H9 (cell line): ENCODE results near the gene DPF3. TPM values are rescaled to one million over a fixed set of nuclear protein-coding genes. Genes with fewer than 3 reads are reported as not detected.

ENCODE experiments used
- DNase-seq: peaks from one replicate; pipeline ENCODE4 v3.0.0-alpha.2; 2017
- H2AFZ ChIP-seq: one replicate; pipeline ENCODE4 v1.6.1; 2013; ENCODE audit warnings: mild to moderate bottlenecking, low read length, control low read depth, moderate library complexity
- H2AK5ac ChIP-seq: 2 replicates; pipeline ENCODE4 v1.6.1; 2013; ENCODE audit warnings: low read length, control low read depth, mixed read lengths; ENCODE audit not compliant: insufficient read length
- H2BK120ac ChIP-seq: one replicate; pipeline ENCODE4 v1.6.1; 2013; ENCODE audit warnings: low read depth, mild to moderate bottlenecking, low read length, control low read depth, inconsistent platforms; ENCODE audit not compliant: poor library complexity, severe bottlenecking
- H2BK12ac ChIP-seq: 2 replicates; pipeline ENCODE4 v1.6.1; 2013; ENCODE audit warnings: low read length, control low read depth, mixed read lengths, low read depth; ENCODE audit not compliant: insufficient read length
- H2BK15ac ChIP-seq: 2 replicates; pipeline ENCODE4 v1.6.1; 2013; ENCODE audit warnings: low read depth, low read length, control low read depth
- H2BK20ac ChIP-seq: one replicate; pipeline ENCODE4 v1.6.1; 2013; ENCODE audit warnings: low read depth, mild to moderate bottlenecking, low read length, control low read depth, inconsistent platforms; ENCODE audit not compliant: poor library complexity, severe bottlenecking
- H2BK5ac ChIP-seq: 2 replicates; pipeline ENCODE4 v1.6.1; 2013; ENCODE audit warnings: low read length, control low read depth, mixed read lengths; ENCODE audit not compliant: insufficient read length
- H3K14ac ChIP-seq: 2 replicates; pipeline ENCODE4 v1.6.1; 2013; ENCODE audit warnings: low read length, control low read depth; ENCODE audit not compliant: insufficient read depth
- H3K18ac ChIP-seq: 2 replicates; pipeline ENCODE4 v1.6.1; 2013; ENCODE audit warnings: low read depth, mild to moderate bottlenecking, mixed read lengths, low read length, control low read depth; ENCODE audit not compliant: insufficient read length
- H3K23ac ChIP-seq: 2 replicates; pipeline ENCODE4 v1.6.1; 2013; ENCODE audit warnings: low read length, control low read depth, mixed read lengths, low read depth; ENCODE audit not compliant: insufficient read length
- H3K23me2 ChIP-seq: 2 replicates; pipeline ENCODE4 v1.6.1; 2013; ENCODE audit warnings: low read depth, mild to moderate bottlenecking, mixed read lengths, low read length, control low read depth; ENCODE audit not compliant: insufficient read length, poor library complexity, severe bottlenecking
- H3K27ac ChIP-seq: 2 replicates; pipeline ENCODE4 v1.5.1; 2013; ENCODE audit warnings: low read length, control low read depth, mixed read lengths, low read depth; ENCODE audit not compliant: insufficient read length
- H3K27me3 ChIP-seq: 2 replicates; pipeline ENCODE4 v1.6.1; 2013; ENCODE audit warnings: low read length, control low read depth, inconsistent platforms; ENCODE audit not compliant: insufficient read depth
- H3K4ac ChIP-seq: 2 replicates; pipeline ENCODE4 v1.6.1; 2013; ENCODE audit warnings: low read depth, mild to moderate bottlenecking, control low read depth, inconsistent platforms, low read length, moderate library complexity
- H3K4me1 ChIP-seq: 2 replicates; pipeline ENCODE4 v1.6.1; 2013; ENCODE audit warnings: low read length, control low read depth, inconsistent platforms; ENCODE audit not compliant: insufficient read depth
- H3K4me2 ChIP-seq: 2 replicates; pipeline ENCODE4 v1.6.1; 2013; ENCODE audit warnings: low read length, control low read depth, mixed read lengths; ENCODE audit not compliant: insufficient read length, insufficient read depth
- H3K56ac ChIP-seq: 2 replicates; pipeline ENCODE4 v1.6.1; 2013; ENCODE audit warnings: low read depth, mild to moderate bottlenecking, mixed read lengths, low read length, control low read depth; ENCODE audit not compliant: insufficient read length
- H3K79me1 ChIP-seq: 2 replicates; pipeline ENCODE4 v1.6.1; 2013; ENCODE audit warnings: low read depth, mild to moderate bottlenecking, moderate library complexity, low read length, control low read depth, inconsistent platforms; ENCODE audit not compliant: insufficient read depth, poor library complexity, severe bottlenecking
- H3K79me2 ChIP-seq: 2 replicates; pipeline ENCODE4 v1.6.1; 2013; ENCODE audit warnings: low read length, control low read depth, inconsistent platforms; ENCODE audit not compliant: insufficient read depth
- H3K9ac ChIP-seq: 2 replicates; pipeline ENCODE4 v1.6.1; 2013; ENCODE audit warnings: low read length, control low read depth, mixed read lengths; ENCODE audit not compliant: insufficient read length; ENCODE audit errors: extremely low read depth
- H3K9me3 ChIP-seq: one replicate; pipeline ENCODE4 v1.6.1; 2013; ENCODE audit warnings: low read depth, low read length, inconsistent platforms; ENCODE audit not compliant: control insufficient read depth
- H3T11ph ChIP-seq: one replicate; pipeline ENCODE4 v1.6.1; 2013; ENCODE audit warnings: mild to moderate bottlenecking, low read length, control low read depth, inconsistent platforms
- H4K20me1 ChIP-seq: one replicate; pipeline ENCODE4 v1.6.1; 2013; ENCODE audit not compliant: control insufficient read depth, insufficient read length, insufficient read depth
- H4K5ac ChIP-seq: 2 replicates; pipeline ENCODE4 v1.6.1; 2013; ENCODE audit warnings: low read depth, mild to moderate bottlenecking, mixed read lengths, low read length, control low read depth; ENCODE audit not compliant: insufficient read length
- H4K8ac ChIP-seq: replicated peaks from 2 replicates; pipeline ENCODE4 v1.6.1; 2013; ENCODE audit warnings: low read length, control low read depth, mixed read lengths, low read depth; ENCODE audit not compliant: insufficient read length
- H4K91ac ChIP-seq: 2 replicates; pipeline ENCODE4 v1.6.1; 2013; ENCODE audit warnings: low read depth, mild to moderate bottlenecking, moderate library complexity, mixed read lengths, low read length, control low read depth; ENCODE audit not compliant: insufficient read length
- H3K27ac Mint-ChIP-seq, 3 experiments: 2 replicates in 2 of 3; 3 replicates in 1 of 3; pipeline ENCODE4 v1.8.0; 2020 to 2021; ENCODE audit warnings: mixed read lengths in 3 of 3, mild to moderate bottlenecking in 1 of 3, moderate library complexity in 1 of 3
- H3K27me3 Mint-ChIP-seq: 2 replicates; pipeline ENCODE4 v1.8.0; 2021; ENCODE audit warnings: low read depth, mild to moderate bottlenecking, moderate library complexity, mixed read lengths
- H3K36me3 Mint-ChIP-seq, 3 experiments: 2 replicates in 2 of 3; 3 replicates in 1 of 3; pipeline ENCODE4 v1.8.0; 2020 to 2021; ENCODE audit warnings: low read depth in 3 of 3, mixed read lengths in 3 of 3; ENCODE audit not compliant: insufficient read depth in 1 of 3
- H3K4me1 Mint-ChIP-seq, 2 experiments: 2 replicates each; pipeline ENCODE4 v1.8.0; 2020; ENCODE audit warnings: mixed read lengths in 2 of 2
- H3K4me3 Mint-ChIP-seq, 2 experiments: 2 replicates in 1 of 2; 3 replicates in 1 of 2; pipeline ENCODE4 v1.8.0; 2020 to 2021; ENCODE audit warnings: mild to moderate bottlenecking in 2 of 2, mixed read lengths in 2 of 2, moderate library complexity in 1 of 2
- H3K9me3 Mint-ChIP-seq, 2 experiments: 2 replicates in 1 of 2; 3 replicates in 1 of 2; pipeline ENCODE4 v1.8.0; 2020; ENCODE audit warnings: mild to moderate bottlenecking in 2 of 2, mixed read lengths in 2 of 2, moderate library complexity in 1 of 2
- WGBS: extraction: QIAGEN DNeasy Blood & Tissue Kit; methylation state at CpG from one replicate; pipeline ENCODE4 v1.1.7; 2013; ENCODE audit warnings: missing lambda C conversion rate, low lambda C conversion rate, mixed read lengths; ENCODE audit not compliant: insufficient read length; ENCODE audit errors: extremely low coverage; 5-methylcytosine and 5-hydroxymethylcytosine counted together
- total RNA-seq: library from RNA; stranded (reverse); gene quantifications from 2 replicates; pipeline ENCODE4 v1.2.1, GENCODE V29; 2021
- TF ChIP-seq, protein P1 (sequence below): fragments of 200-600 bp; sonication (generic); conservative IDR thresholded peaks from 3 replicates; pipeline ENCODE4 v1.8.0; 2021; ENCODE audit warnings: antibody characterized with exemption, mild to moderate bottlenecking

Gene DPF3
- total RNA-seq, 1 experiment from 2014 or later = not detected

DNA sequence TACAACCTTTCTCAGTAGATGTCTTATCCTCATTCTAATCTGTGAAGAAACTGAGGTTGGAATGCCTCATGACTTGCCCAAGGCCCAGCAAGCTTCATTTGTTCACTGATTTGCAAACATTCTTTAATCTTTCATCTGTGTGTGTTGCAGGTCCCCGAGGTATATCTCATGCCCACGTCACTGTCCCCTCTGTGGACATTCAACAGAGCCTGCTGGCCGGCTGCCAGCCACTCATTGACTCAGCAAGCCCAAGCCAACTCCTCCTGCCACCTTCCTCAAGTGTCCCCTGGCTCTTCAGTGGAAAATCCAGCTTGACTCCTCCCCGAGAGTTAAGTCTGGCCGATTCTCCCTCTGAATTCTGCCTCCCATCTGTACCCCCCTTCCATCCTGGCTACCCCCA lies 30.4 kb upstream of the DPF3 start:
- Histone ChIP-seq H3K14ac (no peak overlapping the region), H2BK20ac (no peak overlapping the region), H3K79me1 (no peaks in the 10 kb centered on the region), H3K56ac (no peak overlapping the region), H3K23ac (no peak overlapping the region), H3K79me2 (no peaks in the 10 kb centered on the region), H3K9ac (no peak overlapping the region), H2AK5ac (no peak overlapping the region), H3K4ac (no peak overlapping the region), H4K8ac (no peak overlapping the region), H3K27me3 (no peaks in the 10 kb centered on the region), H4K5ac (no peak overlapping the region), H2BK120ac (no peak overlapping the region), H3K9me3 (no peaks in the 10 kb centered on the region), H2BK15ac (no peak overlapping the region), H3K27ac (no peak overlapping the region), H4K91ac (no peak overlapping the region), H3K18ac (no peak overlapping the region), H3K23me2 (peaks cover 8% of the 10 kb centered on the region), H3K4me2 (no peak overlapping the region), H2BK12ac (no peak overlapping the region), H4K20me1 (no peaks in the 10 kb centered on the region), H2AFZ (no peak overlapping the region), H3T11ph (no peak overlapping the region), H2BK5ac (no peak overlapping the region), H3K4me1 (no peaks in the 10 kb centered on the region)
- DNase-seq = no peak
- Mint-ChIP-seq H3K9me3 (no peaks in the 10 kb centered on the region; a peak in 1 of 5 replicates), H3K4me3 (no peak overlapping the region), H3K27me3 (peaks cover 26% of the 10 kb centered on the region), H3K4me1 (peaks cover 10 to 11% of the 10 kb centered on the region in 2 experiments), H3K36me3 (no peaks in the 10 kb centered on the region), H3K27ac (no peak overlapping the region)
- TF ChIP-seq, protein P1, sequence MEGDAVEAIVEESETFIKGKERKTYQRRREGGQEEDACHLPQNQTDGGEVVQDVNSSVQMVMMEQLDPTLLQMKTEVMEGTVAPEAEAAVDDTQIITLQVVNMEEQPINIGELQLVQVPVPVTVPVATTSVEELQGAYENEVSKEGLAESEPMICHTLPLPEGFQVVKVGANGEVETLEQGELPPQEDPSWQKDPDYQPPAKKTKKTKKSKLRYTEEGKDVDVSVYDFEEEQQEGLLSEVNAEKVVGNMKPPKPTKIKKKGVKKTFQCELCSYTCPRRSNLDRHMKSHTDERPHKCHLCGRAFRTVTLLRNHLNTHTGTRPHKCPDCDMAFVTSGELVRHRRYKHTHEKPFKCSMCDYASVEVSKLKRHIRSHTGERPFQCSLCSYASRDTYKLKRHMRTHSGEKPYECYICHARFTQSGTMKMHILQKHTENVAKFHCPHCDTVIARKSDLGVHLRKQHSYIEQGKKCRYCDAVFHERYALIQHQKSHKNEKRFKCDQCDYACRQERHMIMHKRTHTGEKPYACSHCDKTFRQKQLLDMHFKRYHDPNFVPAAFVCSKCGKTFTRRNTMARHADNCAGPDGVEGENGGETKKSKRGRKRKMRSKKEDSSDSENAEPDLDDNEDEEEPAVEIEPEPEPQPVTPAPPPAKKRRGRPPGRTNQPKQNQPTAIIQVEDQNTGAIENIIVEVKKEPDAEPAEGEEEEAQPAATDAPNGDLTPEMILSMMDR = no peak
- WGBS = no CpG with 5 or more reads among the region's 5 CpGs
